NK-92 (cell line): ENCODE data around the gene ETHE1.
"Not testable (repeated sequence)": the region's sequence is repeated elsewhere in the genome, so short reads cannot be mapped to it uniquely, and the experiment has no call there.

Experiments
- DNase-seq: peaks from one replicate; lab custom pipeline; 2025; ENCODE audit not compliant: unreplicated experiment; lab: John Stamatoyannopoulos, UW

Gene ETHE1

DNA sequence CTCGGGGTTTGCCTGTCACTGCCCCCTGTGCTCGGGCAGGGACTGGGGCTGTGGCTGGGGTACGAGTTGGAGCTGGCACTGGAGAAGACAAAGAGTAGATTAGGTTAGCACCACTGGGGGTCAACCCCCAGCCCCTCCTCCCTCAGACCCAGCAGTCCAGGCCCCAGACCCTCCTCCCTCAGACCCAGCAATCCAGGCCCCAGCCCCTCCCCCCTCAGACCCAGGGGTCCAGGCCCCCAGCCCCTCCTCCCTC, 25.1 kb upstream of the ETHE1 start:
- no peak for DNase-seq

DNA sequence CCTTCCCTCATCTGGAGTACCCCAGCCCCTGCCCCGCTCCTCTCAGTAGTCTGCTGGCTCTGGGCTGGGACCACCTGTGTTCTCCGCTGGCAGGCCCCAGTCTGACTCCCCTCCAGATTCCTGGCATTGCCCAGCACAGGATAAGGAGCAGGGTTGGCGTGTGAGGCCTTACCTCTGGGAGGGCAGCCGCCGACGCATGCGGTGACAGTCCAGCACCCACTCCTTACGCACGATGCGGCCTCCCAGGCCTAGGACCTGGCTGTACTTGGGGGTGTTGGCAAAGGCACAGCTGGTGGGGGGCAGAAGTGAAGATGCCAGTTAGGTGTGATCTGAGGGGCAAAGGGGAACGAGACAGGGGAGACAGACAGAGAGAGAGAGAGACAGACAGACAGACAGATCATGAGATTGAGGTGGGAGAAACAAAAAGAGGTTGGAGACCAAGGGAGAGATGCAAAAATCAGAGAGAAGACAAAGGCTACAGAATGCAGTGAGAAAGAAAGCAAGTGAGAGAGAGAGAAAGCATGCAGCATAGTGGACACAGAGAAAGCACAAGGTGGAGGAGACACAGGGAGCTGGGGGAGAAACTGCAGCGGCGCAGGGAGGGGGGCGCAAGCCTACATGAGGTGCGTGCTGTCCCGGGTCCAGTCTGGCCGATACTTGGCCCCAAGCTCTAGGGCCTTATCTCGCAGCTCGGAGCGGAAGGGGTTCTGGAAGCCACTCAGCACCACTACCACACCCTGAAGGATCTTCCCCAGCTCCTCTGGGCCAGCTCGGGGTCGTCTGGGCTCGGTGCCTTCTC, 24.6 kb upstream of the ETHE1 start:
- no peak for DNase-seq

DNA sequence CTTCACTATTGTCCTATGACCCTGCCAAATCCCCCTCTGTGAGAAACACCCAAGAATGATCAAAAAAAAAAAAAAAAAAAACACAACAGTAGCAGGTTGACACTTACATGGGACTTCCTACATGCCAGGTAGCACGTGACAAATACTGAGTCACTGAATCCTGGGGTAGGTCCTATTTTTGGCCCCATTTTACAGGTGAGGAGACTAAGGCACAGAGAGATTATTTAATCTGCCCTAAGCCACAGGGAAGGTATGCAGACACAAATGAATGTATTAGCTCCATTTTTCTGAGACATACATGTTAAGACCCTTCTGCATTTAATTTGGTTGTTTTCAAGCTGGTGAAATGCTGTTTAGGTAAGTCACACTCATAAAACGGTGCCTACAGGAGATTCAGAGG, 21.7 kb upstream of the ETHE1 start:
- no peak for DNase-seq

DNA sequence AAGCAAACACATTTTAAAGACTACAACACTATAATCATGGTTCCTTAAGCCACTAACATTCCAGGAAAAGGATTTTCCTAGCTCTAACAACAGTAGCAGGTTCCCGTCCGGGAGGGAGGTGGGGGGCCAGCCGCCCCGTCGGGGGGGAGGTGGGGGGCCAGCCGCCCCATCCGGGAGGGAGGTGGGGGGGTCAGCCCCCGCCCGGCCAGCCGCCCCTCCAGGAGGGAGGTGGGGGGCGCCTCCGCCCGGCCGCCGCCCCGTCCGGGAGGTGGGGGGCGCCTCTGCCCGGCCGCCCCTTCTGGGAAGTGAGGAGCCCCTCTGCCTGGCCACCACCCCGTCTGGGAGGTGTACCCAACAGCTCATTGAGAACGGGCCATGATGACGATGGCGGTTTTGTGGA, 20.9 kb upstream of the ETHE1 start:
- DNase-seq, result not testable (repeated sequence)

DNA sequence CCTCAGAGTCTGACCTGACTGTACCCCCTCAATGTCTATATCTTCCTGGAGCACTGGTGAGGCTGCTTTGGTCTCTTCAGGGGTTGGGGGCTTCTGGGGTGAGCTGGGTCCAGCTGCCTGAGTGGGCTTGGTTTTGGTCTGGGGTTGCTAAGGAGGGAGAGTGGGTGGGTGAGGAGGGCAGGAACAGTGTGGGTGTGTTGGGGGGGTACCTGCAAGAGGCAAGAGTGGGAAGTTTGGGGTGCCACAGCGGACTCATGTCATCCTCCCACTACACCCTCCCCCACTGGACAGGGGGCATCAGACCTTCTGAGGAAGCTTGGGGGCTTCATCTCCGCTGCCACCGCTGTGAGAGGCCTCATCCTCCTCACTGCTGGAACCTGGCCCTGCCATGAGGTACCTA, 19.6 kb upstream of the ETHE1 start:
- no peak for DNase-seq

DNA sequence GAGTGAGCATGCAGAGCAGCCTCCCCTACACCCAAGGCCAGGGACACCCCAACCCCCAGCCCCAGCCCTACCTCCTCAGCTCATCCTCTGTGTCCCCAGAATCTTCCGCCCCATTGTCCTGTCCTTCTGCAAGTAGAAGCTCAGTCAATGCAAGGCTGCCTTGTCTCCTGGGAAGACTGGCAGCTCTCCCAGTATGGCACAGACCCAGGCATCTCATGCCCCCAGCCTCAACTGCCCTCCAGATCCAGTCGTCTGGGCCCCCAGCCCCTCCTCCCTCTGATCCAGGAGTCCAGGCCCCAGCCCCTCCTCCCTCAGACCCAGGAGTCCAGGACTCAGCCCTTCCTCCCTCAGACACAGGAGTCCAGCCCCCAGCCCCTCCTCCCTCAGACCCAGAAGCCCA, 19.0 kb upstream of the ETHE1 start:
- no peak for DNase-seq

DNA sequence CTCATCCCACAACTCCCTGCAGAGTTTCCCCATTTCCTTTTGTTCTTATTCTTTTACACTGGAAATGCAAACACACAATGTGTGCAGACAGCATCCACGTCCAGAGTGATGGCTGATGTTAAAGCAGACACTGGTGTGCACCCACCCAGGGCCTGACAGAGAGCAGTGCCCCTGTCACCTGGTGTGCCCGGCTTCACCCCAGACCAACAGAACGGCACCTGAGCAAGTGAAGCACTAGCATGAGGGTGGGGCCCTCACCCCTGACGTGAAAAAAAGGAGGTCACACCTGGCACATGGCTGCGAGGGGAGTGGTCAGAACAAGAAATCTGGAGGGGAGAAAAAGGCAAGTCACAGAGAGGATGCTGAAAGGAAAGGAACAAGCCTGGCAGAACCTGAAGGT, 18.3 kb upstream of the ETHE1 start:
- DNase-seq, result no peak

DNA sequence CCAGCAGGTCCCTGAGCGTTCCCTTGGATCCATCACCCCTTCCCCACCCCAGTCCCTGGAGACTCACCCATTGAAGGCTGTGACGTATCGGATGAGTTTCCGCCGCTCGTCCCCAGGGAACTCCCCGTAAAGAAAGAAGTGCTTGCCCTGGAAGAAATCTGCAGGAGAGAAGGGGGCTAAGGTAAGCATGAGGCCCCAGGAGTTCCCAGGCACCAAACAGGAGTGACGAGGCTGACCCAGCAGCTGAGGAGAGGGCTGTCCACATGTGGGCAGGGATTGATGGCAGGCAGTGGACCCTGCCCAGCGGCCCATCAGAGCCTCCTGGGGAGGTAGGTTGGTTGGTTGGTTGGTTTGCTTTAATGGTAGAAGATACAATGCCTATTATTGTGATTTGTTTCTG, 17.1 kb upstream of the ETHE1 start:
- no peak for DNase-seq

DNA sequence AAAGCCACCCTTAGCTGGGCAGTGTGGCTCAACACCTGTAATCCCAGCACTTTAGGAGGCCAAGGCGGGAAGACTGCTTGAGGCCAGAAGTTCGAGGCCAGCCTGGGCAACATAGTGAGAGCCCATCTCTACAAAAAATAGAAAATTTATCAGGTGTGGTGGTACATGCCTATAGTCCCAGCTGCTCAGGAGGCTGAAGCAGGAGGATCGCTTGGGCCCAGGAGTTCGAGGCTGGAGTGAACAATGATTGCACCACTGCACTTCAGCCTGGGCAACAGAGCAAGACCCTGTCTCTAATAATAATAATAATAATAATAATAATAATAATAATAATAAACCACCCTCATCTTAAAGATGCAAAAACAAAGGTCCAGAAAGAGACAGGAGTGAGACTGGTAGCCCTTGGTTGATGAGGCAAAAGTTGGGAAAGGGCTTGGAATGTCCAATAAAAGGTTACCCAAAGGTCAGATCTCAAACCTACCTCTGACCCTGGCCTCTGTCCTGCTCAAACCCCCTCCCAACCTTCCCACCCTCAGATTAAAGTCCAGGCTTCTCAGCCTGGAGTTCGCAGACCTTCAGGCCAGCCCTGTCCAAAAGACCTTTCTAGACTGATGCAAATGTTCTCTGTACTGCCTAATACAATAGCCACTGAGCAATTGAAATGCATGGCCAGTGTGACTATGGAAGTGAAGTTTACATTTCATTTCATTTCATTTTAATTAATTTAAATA, 15.1 kb upstream of the ETHE1 start:
- DNase-seq, result no peak

DNA sequence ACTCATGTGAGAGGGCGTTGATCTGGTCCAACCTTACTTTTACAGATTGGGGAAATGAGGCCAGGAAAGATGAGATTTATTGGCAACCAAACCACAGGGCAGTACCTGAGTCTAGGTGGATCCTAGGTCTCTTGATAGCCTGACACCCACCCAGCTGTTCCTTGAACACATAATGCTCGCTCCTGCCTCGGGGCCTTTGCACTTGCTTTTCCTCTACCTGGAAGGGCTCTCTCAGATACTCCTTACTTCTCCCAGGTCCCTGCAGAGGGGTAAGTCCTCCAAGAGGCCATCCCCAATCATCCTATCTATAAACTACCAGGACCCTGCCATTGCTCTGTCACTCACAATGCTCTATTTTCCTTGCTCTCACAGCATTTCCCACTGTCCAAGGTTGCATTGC, 13.4 kb upstream of the ETHE1 start:
- DNase-seq, result no peak

DNA sequence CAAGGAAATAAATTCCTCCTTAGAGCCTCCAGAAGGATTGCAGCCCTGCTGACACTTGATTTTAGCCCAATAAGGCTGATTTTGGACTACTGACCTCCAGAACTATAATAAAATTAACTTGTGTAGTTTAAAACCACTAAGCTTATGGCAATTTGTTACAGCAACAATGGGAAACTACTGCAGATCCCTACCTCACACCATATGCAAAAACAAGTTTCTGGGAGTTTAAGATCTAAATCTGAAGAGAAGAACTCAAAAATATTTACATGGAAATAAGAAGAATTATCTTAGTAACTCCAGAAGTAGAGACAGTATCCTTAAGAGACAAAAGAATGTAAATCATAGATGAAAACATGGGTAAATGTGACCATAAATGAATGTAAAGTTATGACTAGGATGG, 11.9 kb upstream of the ETHE1 start:
- DNase-seq, result no peak

DNA sequence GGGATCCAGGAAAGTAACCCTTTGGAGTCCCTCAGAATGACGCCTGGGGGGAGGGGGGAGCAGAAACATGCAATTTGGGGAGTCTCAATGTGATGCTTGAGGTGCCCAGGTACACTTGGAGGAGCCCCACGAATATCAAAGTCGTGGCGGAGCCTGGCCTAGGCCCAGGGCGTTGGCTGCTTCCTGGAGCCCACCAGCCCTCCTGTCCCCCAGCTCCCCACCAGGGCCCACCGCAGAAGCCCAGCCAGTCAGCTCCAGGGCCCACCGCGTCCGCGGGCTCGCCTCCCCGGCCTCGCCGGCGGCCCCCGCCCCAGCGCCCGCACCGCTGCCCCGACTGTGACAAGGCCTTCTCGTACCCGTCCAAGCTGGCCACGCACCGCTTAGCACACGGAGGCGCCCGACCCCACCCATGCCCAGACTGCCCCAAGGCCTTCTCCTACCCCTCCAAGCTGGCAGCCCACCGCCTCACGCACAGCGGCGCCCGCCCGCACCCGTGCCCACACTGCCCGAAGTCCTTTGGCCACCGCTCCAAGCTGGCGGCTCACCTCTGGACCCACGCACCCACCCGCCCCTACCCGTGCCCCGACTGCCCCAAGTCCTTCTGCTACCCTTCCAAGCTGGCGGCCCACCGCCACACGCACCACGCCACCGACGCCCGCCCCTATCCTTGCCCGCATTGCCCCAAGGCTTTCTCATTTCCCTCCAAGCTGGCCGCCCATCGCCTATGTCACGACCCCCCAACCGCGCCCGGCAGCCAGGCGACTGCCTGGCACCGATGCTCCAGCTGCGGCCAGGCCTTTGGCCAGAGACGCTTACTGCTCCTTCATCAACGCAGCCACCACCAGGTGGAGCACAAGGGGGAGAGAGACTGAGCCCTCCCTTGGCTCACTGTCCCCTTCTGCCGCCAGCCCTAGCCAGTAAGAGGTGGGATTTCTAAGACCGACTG, 8.1 kb upstream of the ETHE1 start:
- DNase-seq, result no peak

DNA sequence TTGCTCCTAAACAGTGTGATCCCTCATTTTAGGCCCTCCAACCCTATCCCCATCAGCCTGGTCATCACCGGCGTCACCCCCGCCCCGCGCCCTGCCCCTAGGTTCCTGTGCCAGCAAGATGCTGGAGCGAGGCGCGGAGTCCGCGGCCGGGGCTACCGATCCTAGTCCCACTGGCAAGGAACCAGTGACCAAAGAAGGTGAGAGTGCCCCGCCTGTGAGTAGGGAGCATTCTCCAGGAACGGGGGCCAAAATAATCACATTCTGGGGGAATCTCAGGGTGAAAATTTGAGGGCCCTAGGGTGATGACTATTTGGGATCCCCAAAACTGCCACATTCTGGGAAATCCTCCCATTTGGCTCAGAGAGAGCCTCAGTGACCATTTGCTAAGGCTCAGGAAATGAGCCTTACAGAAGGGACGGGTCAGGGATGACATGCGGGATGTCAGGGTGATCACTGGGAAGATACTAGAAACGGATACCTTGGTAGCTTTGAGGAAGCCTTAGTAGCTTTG, 7.4 kb upstream of the ETHE1 start:
- DNase-seq, result no peak

DNA sequence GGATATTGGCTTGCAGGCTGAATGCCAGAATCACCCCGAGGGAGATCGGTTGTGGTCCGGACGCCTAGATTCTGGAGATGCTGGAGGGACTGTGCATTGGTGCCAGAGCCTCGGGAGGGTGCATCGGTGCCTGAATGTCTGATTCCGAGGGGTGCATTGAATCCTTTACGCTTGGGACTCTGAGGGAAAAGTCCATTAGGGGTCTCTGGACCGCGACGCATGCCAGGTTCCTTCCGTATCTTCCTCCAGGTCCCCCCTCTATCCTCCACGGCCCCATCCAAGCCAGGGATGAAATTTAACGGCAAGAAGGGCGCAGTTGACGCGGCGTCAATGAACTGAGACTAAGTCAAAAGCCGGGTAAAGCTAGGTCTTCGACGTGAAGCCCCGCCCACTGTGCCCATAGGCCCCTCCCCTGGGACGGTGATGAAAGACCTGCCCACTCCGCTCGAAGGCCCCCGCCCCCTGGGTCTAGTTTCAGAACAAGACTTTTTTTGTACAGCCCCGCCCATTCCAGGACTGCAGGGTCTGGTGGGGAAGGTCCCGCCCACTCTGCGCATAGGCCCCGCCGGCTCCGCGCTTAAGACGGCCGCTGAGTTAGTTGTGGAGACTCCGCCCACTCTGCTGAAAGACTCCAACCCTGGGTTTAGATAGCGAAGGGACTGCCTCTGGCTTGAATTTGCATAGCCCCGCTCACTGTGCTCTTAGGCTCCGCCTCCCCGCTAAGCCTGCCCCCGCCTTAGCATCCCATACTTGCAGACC, 6.7 kb upstream of the ETHE1 start:
- peak; percentile 66 for DNase-seq

DNA sequence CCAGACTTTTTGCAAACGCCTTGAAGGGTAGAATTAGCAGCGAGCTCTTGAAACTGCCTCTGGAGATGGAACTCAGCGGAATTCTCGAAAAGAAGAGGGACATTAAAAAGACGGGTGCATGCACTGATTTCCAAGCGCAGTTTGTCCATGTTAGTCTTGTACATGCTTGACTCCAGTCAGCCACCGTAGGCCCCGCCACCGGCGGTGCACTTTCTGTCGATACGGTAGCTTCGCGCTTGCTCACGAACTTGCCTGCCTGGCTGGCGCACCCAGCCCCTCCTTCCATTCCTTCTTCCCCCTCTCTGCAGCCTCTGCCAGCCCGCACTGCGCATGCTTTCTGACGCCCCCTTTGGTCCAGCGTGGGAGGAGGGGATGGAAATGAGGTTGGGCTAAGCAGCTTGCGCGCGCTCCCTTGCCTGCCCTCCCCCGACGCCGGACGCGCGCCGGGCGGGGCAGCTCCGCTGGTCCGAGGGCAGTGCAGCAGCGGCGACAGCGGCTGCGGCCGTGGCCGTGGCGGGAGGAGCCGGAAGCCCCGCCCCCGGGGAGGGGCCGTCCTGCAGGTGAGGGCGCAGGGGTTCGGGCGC, 6.1 kb upstream of the ETHE1 start, which contains the start of gene ZNF575:
Gene ZNF575, plus strand, starts transcription at position 227 of the 584 bp plus-strand sequence. CDS start 1,235 bp downstream, outside the sequence.
- no peak for DNase-seq

DNA sequence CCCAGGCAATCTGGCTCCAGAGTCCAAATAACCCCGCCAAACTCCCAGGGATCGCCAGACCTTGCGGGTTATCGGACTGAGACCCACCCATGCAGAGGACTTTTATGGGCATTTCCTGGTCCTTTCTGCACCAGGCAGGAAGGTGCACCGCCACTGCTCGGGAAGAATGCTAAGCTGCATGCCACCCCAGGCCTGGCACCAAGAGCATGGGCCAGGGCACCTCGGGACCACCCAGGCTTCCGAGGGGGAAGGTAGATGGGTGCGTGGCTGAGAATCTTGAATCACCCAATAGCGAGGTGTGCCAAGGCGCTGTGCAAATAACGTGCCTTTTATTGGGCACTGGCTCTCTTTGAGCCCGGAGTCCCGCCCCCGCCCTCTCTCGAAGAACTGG, 5.6 kb upstream of the ETHE1 start:
- DNase-seq, result no peak

DNA sequence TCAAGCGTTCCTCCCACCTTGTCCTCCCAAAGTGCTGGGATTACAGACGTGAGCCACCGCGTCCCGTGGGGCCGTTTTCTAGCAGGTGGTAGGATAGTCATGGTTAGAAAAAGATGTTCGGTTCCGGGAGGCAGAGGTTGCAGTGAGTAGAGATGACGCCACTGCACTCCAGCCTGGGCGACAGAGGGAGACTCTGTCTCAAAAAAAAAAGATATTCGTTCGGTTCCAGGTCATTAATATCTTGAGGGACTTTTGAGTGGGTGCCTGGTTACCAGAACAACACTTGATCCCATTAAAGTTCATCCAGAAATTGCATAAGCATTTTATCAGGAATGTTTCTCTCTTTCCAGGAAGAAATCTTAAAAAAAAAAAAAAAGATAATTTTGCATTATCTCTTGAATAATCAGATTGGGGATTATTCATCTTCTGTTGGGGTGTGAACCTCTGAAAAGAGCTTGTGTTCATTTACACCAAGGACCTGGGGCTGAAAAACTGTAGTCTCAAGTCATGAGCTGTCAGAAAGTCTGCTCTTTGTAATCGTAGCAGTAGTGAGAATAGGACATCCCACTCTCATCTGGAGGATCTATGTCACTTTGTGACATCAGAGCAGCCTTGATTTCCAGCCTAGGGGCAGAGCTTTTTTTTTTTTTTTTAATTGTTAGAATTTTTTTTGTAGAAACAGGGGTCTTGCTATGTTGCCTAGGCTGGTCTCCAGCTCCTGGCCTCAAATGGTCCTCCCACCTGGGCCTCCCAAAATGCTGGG, 1.0 kb upstream of the ETHE1 start:
- DNase-seq, result no peak

DNA sequence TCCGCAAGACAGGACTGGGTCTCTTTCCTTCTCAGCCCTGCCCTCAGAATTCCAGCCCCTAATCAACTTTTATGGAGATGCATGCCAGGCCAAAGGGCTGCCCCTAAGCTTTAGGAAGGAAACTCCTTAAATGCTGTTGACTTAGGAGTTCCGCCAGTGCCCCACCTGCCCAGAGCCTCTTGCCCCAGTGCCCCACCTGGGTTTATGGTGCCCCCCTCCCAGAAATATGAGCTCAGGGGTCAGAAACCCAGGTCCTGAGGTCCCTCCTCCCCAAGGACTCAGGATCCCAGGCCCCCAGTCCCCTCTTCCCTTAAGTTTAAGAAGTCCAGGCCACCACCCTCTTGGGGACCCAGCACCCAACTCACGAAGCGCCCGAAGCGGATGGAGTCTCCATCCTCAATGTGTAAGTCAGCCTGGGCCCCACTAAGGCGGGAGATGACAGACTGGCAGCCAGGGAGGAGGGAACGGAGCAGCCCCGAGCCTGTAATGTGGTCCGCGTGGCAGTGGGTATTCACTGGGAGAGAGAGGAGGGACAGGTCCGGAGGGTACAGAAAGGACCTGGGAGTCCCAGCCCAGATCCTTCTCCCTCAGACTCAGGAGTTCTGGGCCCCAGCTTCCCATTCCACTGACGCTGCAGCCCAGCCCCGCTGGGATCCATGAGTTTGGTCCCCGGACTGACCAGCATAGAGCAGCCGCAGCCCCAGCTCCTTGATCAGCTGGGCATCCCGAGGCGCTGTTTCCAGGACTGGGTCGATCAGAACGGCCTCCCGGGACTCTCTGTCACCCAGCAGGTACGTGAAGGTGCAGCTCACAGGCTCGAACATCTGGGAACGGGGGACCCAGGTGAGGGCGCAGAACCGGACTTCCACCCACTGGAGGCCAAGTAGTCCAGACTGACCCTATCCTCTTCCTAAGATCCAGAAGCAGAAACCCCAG, 897 bp downstream of the ETHE1 start:
- DNase-seq, result no peak
